Stimulated activated CD4-positive, alpha-beta T cell treated with anti-CD3 and anti-CD28 coated beads, Interleukin-2, amount 100 ng/mL, for 24 hours (primary cell): ENCODE measurements around the gene CCDC107.

Experiments used
- DNase-seq, 2 donors: peaks; one replicate each; pipeline ENCODE4 v3.0.0-alpha.2; 2020

The CCDC107 gene

GRCh38 chr9:35706951-35707350 lies 48.9 kb downstream of the CCDC107 start:
- DNase-seq = no peak

- DNase-seq = no peak
These were observed 50.1 kb downstream of the CCDC107 start for GRCh38 chr9:35708146-35708545.

- no peak for DNase-seq
These were observed 52.9 kb downstream of the CCDC107 start for GRCh38 chr9:35710818-35711500.
